CD4-positive, alpha-beta T cell treated with Interferon alpha-2 for 1 hour (primary cell): ENCODE results near the gene CANT1.

Experiments
- DNase-seq, 2 donors: peaks; one replicate each; pipeline ENCODE4 v3.0.0-alpha.2; 2020 to 2022

Gene CANT1

DNA sequence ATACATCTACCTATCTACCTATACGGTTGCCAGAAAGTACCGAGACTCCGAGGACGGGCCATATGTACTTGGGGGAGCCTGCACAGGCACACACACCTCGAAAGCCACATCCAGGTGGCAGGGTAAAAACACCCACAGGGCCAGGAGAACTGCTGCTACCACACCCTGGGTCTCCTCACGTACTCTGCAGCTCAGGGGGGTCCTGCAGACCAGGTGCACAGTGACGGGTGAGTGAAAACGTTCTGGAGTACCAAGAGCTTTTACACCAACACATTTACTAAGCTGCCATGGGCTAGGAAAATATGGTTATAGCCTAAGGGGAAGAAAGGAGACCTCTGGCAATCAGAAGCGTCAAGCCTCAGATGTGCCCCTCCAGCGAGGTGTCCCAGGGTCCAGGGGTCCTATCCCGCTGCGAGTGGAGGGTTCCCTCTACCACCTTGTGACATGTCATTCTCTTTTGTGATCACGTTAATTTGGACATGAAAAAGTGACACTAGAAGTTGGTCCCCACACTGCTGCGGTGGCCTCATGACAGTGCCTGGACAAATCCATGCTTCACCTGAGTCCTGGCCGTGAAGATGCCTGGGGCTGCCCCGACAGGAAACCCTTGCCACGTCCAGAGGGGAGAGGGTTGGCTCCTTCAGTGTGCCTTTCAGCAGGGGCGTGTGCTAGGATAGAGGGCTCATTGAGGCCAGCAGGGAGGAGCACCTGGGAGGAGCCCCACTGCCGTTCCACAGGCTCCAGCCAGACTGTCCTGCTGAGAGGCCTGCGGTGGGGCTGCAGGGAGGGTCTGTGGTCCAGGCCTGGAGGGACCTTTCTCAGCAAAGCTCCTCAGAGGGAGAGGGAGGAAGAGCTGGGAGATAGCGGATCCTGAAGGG, 1.8 kb downstream of the CANT1 start:
- DNase-seq, result no peak

DNA sequence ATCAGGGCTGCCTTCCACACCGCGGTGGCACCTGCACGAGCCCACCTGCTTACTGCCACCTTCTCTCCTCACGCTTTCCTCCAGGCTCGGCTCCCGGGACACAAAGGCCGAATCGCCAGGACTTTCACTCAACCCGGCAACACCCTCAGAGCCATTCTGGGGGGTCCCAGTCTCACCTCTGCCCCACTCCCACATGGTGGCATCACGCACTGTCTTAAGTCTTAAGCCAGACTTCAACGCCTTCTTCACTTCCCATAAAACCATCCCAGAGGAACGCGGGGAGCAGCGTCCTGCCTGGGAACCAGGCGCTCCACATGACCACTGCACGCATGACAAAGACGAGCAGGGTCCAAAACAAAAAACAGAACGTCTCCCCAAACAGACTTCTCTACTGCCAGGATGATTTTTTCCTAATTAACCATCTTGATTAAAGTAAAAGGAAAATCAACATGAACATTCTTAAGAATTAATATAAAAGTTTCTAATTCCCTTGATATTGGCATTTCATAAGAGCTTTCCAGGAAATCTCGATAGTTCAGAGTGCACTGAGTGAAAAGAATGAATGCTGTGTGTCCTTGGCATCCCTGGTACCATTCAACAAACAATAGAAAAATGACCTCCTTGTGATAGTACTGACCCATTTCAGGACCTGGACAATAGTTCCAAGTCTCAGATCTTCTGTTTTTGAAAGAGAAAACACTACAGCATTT, 2.6 kb downstream of the CANT1 start:
- DNase-seq, result no peak

- DNase-seq, result no peak
These were observed 3.5 kb downstream of the CANT1 start for GRCh38 chr17:79006046-79006445.

GRCh38 chr17:79005063-79005861, 4.3 kb downstream of the CANT1 start:
- DNase-seq, result no peak

- no peak for DNase-seq
These were observed 5.7 kb downstream of the CANT1 start for GRCh38 chr17:79003661-79004411.

DNA sequence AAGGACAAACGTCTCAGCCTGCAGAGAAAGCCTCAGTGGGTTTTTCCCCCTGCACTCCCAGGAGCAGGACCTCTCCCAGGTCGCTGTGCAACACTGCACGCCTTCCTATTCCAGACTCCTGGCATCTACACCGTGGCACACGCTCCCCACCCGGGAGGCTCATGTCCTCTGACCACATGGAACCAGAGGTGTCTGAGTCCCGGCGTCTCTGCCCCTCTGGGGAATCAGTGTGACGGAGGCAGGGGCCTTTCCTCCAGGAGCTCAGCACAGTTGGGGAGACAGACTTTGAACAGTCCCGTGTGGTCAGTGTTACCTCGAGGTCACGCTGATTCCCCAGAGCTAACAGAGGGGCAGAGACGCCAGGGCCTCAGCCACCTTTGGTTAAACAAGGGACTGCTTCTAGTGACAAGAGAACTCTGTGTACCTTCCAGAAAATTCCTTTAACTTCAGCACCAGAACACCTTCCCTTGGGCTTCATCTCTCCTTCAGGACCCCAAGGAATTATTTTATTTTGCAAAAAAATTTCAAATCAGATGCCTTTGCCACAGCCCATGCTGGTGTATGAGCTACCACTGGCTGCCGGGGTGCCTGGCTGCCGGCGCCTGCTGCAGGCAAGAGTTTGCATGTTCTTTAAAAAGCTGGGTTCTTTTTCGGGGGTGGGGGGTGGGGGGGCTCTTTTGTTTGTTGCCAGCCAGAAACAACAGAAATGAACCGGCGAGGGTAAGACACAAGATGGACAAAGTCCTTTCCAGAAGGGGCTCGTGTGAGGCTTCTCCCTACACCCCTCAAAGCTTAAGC, 6.6 kb downstream of the CANT1 start:
- no peak for DNase-seq

GRCh38 chr17:79002291-79002690, 7.3 kb downstream of the CANT1 start:
- DNase-seq, result no peak

DNA sequence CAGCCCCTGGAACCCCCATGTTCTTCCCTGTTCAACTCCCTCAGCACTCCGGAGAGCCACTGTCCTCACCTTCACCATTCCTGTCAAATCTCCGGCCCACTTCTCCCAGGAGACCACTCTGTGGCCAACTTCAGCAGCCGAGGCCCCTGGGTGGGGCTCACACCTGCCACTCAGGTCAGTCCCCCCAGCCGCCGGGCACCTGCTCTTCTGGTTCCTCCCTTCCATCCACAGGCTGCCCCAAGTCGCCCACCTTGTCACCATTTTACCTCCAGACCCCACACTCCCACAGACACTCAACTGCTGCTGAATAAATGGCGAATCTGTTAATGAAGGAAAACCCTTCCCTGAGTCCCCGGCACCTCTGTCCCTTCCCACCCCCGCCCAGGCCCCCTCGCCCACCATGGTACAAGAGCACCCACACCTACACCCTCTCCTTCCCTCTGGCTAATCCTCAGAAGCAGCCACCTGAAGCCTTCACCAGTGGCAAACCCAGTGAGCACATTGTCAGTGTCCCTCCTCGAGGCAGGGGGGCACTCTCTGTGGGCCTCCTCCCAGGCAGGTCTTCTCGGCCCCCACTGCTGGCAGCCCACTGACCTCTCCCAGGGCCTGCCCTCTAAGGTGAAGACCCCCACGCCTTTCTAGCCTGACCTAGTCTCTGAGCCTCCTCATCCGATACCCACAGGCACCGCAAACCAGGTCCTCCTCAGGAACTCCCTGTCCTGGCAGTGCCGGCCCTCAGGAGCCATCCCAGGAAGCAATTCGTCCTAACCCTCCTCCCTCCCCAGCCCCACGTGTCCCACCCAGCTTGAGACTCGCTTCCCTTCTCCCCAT, 8.2 kb downstream of the CANT1 start:
- no peak for DNase-seq

DNA sequence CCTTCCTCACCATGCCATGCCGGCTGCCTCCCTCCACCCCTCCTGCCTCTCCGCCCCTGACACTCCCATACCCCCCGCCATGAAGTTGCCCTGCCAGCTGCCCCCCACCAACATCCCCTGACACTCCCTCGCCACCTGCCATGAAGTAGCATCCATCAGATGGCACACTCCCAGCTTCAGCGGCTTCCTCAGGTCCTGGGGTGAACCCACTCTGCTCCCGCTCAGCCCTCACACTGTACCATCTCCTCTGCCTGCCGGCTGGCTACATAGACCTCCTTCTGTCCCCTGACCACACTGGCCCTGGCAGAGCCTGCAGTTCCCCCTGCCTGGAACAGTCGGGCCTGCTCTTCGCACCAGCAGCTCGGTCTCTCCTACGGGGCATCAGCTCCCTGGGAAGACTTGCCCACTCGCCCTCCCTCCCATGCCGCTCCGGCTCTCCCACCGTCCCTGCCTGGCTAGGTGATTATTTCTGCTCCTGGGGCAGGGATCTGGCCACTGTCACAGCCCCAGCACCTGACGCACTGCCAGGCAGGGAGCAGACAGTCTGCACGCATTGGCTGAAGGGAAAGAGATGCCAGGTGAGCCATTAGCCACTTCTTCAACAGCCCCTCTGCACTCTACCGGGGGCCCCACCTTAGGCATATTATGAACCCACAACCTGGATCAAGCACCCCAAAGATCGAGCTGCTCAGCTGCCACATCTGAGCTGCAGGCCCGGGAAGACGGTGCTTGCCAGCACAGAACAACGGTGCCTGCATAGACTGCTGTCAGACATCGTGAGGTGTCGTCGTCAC, 9.0 kb downstream of the CANT1 start:
- no peak for DNase-seq

- no peak for DNase-seq
These were observed 9.6 kb downstream of the CANT1 start for GRCh38 chr17:78999947-79000395.

GRCh38 chr17:78999056-78999768, 10.4 kb downstream of the CANT1 start:
- DNase-seq, result no peak

- DNase-seq, result no peak
These were observed 11.1 kb downstream of the CANT1 start for GRCh38 chr17:78998311-78999055.

GRCh38 chr17:78997881-78998280, 11.7 kb downstream of the CANT1 start:
- DNase-seq, result no peak

DNA sequence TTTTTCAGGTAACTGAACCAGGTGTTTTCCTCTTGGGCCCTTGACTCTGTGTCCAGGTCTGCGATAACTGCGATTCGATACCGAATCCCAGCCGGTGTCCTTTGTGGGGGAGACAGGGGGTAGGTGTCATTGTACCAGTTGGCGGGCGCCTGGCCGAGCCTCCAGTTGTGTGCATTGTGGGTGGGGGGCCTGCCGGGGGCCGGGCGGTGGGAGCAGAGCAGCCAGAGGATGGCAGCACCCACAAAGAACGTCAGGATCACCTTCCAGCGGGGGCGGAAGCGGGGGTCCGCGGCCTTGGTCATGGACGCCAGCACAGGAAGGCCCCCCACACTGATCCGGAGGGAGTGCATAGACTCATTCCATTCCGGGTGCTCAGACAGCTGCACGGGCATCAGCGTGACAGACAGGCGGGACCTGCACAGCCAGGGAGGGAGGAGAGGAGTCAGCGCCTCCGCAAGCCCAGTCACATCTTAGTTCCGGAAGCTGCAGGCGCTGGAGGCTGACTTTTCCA, 12.3 kb downstream of the CANT1 start:
- no peak for DNase-seq

DNA sequence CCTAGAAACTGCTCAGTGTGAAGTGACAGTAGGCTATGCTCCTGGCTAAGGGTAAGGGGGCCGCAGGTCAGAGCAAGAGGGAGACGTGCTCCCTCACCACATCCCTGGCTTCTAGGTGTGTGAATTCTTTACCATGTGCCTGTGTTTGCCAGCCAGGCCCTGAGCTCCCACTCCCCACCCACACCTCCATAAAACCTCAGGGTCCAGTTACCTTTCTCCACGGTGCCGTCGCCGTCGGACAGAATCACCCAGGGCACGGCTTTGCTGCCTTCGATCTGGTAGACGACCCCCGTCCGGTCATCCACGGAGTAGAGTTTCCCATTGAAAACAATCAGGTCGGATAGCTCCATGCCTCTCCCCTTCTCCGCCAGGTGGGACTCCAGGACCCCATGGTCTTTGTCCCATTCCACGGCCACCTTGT, 12.8 kb downstream of the CANT1 start:
- DNase-seq, result no peak

DNA sequence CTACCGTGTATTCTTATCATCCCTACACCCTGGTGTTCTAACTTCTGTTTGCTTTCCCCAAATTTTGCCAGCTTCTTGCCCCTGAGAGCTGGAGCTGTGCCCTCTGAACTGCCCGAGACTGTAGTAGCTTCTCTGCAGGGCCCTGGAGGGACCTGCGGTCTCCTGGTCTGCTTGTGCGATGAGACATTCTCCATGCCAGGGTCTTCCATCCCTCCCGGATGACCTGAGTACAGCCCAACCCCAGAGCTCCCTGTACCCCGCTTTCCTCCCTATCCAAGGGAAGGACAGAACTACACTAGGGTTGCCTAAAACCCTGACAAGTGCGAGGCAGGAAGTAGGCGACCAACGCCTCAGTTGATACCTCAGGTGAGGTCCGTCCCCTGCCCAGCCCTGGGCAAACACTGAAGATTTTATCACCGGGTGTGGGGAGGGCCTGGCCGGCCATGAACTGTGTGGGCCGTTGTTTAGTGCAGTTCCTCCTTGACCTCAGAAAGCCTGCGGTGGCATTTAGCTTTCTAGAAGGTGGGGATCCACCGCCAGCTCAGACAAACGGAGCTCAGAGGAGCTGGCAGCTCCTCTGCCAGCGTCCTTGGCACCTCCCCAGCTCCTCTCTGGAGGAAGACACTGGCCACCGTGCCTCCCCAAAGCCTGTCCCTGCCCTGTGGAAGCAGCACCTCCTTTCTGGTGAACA, 13.7 kb downstream of the CANT1 start:
- DNase-seq, result no peak

DNA sequence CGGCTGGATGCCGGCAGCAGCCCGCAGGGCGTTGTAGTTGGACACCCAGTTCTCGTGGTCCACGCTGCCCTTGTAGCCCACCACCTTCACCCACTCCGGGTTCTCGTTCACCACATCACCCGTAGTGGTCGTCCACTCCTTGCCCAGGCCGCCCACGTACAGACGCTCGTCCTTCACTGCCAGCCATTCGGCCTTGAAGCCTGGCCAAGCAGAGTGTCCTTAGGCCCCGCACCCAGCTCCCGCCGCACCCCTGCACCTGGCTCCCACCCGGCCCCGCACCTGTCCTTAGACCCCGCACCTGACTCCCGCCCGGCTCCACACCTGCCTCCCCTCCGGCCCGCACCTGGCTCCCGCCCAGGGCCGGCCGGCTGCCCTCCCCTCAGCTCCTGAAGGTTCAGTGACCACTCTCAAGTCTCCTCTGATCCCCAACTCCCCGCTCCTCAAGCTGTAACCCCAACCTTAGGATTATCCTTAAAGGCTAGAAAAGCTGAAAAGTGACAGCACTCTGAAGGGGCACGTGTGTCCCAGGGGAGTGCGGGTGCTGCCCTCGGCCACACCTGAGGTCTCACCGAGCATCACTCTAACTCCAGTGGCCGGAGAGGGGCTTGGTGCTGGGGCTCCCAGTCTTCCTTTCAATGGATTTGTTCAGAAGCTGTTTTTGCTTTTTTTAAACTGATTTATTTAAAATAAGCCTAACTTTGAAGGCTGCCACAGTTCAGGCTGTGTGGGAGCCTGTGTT, 14.4 kb downstream of the CANT1 start:
- no peak for DNase-seq
